Measurements from ENCODE around the gene DRAXIN.

DRAXIN gene

GRCh38 chr1:11680270-11681070 lies 11.0 kb upstream of the DRAXIN start (continued):
- TF ChIP-seq ZSCAN5A (tag by site-specific recombination; IDR thresholded peaks at IDR 0.05) (peak; percentile 11; the same call in 1 of the 2 replicates), BCL11B (tag by site-specific recombination; IDR thresholded peaks at IDR 0.05; ENCODE audit: low read depth) (0 out of 2 replicates have a peak, but pooled peaks have one; percentile 30), KLF16 (tag by site-specific recombination; IDR thresholded peaks at IDR 0.05) (peak; percentile 69; the same call in 1 of the 2 replicates), HOXC10 (CRISPR knock-in tag; IDR thresholded peaks at IDR 0.05) (no peak), ZNF18 (tag by site-specific recombination; IDR thresholded peaks at IDR 0.05) (no peak; the same call in none of the 2 replicates), ZNF449 (tag by site-specific recombination; IDR thresholded peaks at IDR 0.05) (no peak), ZBTB6 (tag by site-specific recombination; IDR thresholded peaks at IDR 0.05) (no peak), ZBTB20 (tag by site-specific recombination; IDR thresholded peaks at IDR 0.05) (peak; percentile 71), GLI4 (tag by site-specific recombination; IDR thresholded peaks at IDR 0.05) (no peak), ZBTB49 (tag by site-specific recombination; IDR thresholded peaks at IDR 0.05; ENCODE audit: low read depth) (no peak), ZNF24 (tag by site-specific recombination; IDR thresholded peaks at IDR 0.05) (no peak), ZNF791 (tag by site-specific recombination; IDR thresholded peaks at IDR 0.05) (no peak), PRDM6 (tag by site-specific recombination; IDR thresholded peaks at IDR 0.05) (no peak), ZNF792 (tag by site-specific recombination; IDR thresholded peaks at IDR 0.05) (0 out of 2 replicates have a peak, but pooled peaks have one; percentile 61), ZNF133 (tag by site-specific recombination; IDR thresholded peaks at IDR 0.05) (no peak), ZNF561 (tag by site-specific recombination; IDR thresholded peaks at IDR 0.05; ENCODE audit: borderline replicate concordance) (no peak), MYNN (tag by site-specific recombination; IDR thresholded peaks at IDR 0.05; ENCODE audit: borderline replicate concordance) (no peak), ZBTB48 (tag by site-specific recombination; IDR thresholded peaks at IDR 0.05) (peak; percentile 27; the same call in 1 of the 2 replicates), ZNF837 (tag by site-specific recombination; IDR thresholded peaks at IDR 0.05) (no peak), KLF1 (tag by site-specific recombination; IDR thresholded peaks at IDR 0.05) (no peak), ZNF658 (tag by site-specific recombination; IDR thresholded peaks at IDR 0.05) (no peak), ZNF175 (tag by site-specific recombination; IDR thresholded peaks at IDR 0.05) (no peak), ZNF132 (tag by site-specific recombination; IDR thresholded peaks at IDR 0.05; ENCODE audit: borderline replicate concordance) (no peak), ZNF544 (tag by site-specific recombination; IDR thresholded peaks at IDR 0.05) (no peak), ZNF394 (tag by site-specific recombination; IDR thresholded peaks at IDR 0.05; ENCODE audit: borderline replicate concordance) (peak; percentile 15; the same call in 1 of the 2 replicates), ZNF266 (tag by site-specific recombination; IDR thresholded peaks at IDR 0.05; ENCODE audit: low read depth) (no peak), ZNF510 (tag by site-specific recombination; IDR thresholded peaks at IDR 0.05; ENCODE audit: insufficient replicate concordance) (no peak), ATF2 (tag by site-specific recombination; IDR thresholded peaks at IDR 0.05; ENCODE audit: low read depth) (no peak)

All from HEK293 (cell line).